HG03575 (cell line): ENCODE results near the gene AFF3.

ENCODE experiments used
- ATAC-seq: cut with Tn5 transposase; IDR thresholded peaks from one replicate; pipeline ENCODE4 v1.9.1; 2021; ENCODE audit not compliant: unreplicated experiment, insufficient number of reproducible peaks, low FRiP score; ENCODE audit errors: extremely low read depth

AFF3 gene

GRCh38 chr2:100077935-100078334 lies 64.5 kb downstream of the AFF3 start:
- ATAC-seq: no peak

- ATAC-seq: no peak
Observed at GRCh38 chr2:100077456-100077855, 64.9 kb downstream of the AFF3 start.

DNA sequence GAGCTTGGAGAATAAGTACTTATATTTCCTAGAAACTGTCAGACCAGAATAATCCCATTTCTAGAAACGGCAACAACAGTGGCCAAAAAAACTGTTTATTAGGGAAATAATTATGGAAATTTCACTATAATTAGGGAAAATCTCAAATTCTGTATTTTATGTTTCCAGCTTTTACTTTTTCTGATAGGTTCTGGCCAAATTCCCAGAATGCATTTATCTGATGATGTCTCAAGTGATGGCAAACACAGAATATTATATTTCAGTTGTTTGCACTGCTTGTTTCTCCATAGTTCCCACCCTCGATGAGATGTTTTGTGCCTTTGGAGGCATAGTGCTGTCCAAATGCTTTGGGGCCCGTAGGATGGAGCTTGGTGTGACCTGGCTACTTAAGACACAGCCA lies 66.9 kb downstream of the AFF3 start:
- no peak for ATAC-seq

DNA sequence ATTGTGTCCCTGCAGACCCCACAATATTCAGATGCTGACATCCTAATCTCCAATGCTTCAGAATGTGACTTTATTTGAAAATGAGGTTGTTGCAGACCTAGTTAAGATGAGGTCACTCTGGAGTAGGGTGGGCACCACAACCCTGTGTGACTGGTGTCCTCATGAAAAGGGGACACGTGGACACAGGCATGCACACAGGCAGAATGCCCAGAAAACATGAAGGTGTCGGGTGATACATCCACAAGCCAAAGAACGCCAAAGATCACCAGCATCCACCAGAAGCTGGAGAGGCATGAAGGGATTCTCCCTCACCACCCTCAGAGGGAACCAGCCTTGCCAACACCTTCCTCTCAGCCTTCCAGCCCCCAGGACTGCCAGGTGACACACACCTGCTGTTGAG lies 69.3 kb downstream of the AFF3 start:
- ATAC-seq: no peak

DNA sequence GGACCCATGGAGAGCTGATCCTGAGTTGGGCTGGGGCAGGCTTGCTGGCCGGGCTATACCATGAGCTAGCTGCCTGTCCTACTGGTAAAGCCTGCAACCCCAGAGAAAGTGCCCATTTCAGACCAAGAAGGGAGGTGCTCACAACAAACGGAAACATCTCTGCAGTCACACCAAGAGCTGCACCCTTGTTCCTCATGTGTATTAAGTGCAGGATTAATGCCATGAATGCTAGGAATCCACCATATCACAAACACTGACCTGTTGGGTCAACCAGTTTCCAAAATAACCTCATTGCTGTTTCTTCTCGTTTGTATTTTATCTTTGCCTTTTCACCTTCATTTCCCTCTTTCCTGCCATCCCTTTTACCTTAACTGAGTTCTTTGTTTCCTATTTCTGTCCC lies 69.9 kb downstream of the AFF3 start:
- ATAC-seq: no peak

DNA sequence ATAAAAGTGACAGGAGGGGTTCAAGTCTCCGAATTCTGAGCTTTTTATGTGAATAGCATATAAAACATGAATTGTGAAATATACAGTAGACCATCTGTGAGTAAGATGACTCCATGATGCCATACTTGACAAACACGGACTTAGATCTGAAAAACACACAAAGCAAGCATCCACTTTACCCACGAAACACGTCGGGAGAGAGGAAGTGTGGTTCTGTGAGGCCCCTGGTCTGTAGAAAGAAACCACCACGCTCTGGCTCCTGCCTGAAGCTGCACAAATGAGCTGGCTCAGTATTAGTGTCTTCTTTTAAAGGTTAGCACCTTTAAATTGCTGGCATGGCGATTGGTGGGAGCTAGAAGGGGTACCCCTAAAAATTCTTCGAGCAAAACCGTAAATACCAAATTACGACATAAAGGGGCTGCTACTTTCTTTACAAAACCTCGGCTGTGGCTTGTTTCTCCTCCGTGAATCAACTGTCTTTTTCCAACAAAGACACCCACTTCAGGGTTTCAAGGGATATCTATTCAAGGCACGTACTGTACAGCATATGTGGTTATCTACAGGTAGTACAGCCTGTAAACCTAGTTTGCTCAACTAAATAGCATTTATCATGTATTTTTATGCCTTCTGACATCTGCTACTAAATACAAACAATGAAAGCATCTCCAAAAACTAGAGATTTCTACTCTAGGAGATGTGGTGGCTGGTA lies 70.9 kb downstream of the AFF3 start:
- ATAC-seq: no peak

DNA sequence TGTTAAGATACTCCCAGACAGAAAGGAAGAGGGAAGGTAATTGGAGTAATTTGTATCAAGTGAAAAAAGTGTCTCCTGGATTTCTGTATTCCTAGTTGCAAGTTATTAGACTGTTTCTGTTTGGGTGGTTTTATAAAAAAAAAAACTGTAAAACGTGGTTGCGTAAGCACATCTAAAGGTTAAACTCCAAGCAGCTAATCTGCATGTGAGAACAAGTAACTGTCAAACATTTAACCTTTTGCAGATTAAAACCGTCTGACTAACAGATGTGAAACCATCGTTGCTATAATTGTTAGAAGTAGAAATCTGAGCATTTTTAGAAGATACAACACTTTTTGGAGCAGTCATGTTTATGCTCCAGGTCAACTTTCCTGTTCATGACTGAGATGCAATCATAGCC lies 72.3 kb downstream of the AFF3 start:
- ATAC-seq: no peak

DNA sequence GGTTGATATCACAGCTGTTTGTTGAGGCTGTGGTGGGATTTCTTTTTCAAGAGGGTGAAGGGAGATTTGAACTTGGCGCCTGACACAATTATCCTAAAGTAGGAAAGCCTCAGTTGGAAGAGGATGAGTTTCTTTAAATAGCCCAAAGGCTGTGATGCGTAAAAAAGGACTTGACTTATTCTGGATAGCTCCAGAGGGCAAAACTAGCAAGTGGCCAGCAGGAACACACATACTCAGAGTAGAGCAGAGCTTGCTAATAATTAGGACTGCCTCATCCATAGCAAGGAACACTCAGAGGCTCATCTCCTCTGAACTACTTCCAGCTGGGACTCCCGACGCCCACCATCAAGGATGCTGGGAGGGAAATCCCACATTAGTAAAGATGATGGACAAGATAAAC lies 74.0 kb downstream of the AFF3 start:
- no peak for ATAC-seq

- ATAC-seq: no peak
Observed at GRCh38 chr2:100067784-100068183, 74.6 kb downstream of the AFF3 start.

GRCh38 chr2:100066856-100067255 lies 75.5 kb downstream of the AFF3 start:
- ATAC-seq: no peak

DNA sequence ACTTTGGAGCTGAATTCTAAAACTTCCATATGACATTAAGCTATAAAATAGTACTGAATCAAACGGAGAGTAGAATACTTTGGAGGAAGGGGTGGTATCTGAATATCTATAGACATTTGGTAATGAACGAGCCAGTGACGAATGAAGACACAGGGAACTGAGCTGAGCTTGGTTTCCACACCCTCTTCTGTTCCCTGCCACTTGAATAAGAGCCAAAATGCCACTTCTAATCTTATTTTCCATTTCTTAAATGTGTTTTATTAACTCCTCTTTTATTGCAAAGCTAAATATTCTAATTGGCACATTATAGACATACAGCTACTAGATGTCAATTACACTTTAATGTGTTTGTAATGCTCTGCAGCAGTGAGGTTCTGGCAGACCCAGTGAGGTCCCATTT lies 76.1 kb downstream of the AFF3 start:
- no peak for ATAC-seq

DNA sequence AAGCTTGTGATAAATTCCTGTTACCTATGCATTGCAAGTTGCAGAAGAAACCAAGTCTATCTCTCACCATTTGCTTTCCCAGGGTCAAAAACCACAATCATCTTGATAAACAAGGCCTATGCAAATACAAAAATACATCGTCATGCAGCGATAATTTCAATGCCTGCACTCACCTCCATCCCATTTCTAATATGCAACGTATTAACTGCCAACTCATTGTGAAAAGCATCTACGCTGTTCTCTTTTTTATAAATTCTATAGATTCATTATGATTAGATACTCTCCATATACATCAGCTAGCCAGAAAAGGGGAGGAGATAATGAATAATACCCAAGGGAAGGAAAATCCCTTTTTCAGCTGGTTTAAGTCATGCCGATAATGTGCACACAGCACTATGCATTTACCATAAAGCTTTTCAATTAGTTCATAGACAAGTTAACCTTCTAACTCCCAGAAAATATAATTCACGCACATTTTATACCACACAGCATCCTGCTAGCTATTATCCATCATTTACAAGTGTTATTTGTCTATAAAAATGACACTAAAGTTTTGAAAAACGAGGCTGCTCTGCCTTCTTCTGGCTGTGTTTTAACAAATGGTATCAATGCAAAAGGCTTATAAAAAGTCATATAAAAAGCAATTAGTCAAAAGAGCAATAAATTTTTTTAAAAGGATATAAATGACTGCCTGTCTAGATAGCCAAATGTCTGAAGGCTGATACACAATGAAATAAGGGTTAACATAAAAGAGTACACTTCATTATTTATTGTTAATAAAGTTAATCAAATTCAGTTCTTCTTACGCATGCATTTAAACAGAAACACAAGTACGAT lies 77.6 kb downstream of the AFF3 start:
- no peak for ATAC-seq

DNA sequence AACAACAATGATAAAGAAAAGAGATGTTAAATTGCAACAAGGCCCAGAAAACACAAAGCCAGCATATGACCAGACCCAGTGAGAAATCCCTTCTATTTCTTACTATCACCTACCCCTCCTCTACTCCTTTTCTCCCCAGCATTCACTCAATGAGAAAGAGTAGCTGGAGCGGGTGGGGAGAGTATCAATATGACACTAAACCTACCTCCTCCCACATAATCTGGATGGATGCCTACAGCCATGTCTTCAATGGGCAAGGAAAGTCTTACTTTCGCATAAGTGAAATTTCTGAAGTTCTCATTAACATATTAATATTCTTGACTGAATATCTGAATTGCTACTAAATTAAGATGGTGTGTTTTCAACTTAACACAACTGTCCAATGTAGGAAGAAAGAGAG lies 78.2 kb downstream of the AFF3 start:
- no peak for ATAC-seq

DNA sequence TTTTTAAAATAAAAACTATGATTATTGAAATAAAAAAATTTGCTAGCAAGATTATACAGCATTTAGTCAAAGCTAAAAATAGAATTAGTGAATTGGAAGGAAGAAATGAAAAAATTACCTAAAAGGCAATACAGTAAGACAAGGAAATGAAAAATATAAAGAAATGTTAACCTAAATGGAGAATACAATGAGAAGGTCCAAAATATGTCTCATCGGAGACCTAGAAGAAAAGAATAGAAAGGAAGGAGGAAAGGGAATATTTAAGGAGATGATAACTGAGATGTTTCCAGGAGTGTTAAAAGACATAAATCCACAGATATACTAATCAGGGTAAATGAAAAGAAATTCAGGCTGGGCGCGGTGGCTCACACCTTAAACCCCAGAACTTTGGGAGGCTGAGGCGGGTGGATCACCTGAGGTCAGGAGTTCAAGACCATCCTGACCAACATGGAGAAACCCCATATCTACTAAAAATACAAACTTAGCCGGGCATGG lies 78.9 kb downstream of the AFF3 start:
- no peak for ATAC-seq

DNA sequence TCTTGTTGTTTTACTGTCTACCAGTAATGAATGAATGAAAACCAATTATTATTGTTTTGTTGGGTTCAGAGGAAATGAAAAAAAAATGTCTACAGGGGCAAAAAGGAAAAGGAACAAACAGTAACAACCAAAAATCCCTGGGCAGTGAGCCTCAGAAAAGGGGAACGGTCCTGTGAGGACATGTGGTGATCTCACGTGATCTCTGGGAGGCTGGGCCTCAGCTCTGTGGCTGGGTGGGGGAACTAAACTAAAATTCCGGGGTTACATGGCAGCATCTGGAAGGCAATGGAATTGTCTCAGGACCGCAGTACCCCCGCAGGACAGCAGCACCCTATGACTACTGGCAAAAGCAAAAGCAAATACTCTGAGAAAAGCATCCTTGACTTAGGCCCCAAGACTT lies 80.1 kb downstream of the AFF3 start:
- ATAC-seq: no peak

DNA sequence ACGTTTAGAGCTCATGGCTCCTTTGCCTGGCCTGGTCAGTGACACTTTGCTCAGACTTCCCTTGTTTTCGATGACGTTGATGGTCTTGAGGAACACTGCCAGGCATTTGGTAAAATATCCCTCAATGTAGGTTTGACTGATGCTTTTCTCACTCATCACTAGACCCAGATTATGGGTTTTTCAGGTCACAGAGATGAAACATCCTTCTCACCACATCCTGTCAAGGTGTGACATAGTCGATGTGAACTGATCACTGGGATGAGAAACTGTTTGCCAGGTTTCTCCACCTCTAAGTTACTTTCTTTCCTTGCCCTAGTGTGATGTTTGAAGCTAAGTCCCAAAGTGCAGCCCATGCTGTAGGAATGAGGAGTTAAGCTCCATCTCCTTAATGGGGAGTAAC lies 81.5 kb downstream of the AFF3 start:
- no peak for ATAC-seq

GRCh38 chr2:100059638-100060037 lies 82.8 kb downstream of the AFF3 start:
- no peak for ATAC-seq

DNA sequence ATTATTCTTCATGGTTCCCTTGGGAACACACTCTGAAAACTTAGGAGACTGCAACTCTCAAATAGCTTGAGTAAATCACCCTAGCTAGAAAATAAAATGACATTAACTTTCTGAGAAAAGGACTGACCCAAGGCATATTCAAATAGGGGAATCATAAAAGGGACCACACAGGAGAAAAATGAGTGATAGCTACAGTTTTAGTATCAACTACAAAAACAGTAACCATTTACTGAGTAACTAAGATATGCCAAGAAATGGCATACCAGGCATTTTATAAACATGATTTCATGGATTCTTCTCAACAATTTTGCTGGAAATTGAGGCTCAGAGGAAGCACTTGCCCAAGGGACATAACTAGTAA lies 84.5 kb downstream of the AFF3 start:
- ATAC-seq: no peak

GRCh38 chr2:100054426-100054825 lies 88.0 kb downstream of the AFF3 start:
- ATAC-seq: no peak

DNA sequence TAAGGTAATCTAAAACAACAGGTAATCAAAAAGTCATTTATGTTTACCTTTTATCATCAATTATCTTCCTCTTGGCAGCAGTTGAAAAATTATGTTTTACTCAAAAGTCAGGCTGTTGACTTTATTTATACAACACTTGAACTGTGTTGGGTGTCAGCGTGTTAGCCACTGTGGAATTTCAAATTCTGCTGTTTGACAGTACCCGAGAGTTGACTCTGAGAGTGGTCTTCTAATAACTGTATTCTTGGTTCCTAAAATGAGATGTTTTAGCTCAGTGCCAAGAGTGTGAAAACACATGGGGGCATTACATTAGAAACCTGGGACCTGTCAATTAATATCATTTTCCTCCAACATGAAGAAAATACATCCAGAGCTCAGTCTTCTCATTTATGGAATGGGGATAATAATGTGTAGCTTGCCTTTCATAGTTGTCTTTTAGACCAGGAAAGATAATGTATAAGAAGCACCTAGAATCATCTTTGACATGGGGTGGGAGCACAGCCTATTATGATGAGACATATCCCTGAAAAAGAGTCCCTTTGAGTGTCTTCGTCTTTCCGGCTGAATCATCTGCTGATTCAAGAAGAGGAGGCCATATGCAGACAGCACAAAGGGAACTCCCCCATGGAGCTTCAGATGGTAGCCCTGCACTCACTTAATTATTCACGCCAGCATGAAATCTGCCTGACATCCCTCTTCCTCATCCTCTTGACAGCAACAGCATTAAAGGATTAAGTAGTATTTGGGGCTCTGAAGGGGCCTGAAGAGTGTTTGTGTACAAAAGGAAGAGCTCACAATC lies 89.1 kb downstream of the AFF3 start:
- no peak for ATAC-seq
